Neural progenitor cell (in vitro differentiated cells): ENCODE data around the gene ANLN.

Experiments used
- CTCF ChIP-seq: fragments of 200-600 bp; sonication (generic); IDR thresholded peaks from 2 replicates; pipeline ENCODE4 v1.5.1; 2017; ENCODE audit warnings: antibody characterized with exemption, mild to moderate bottlenecking
- EZH2phosphoT487 ChIP-seq: fragments of 200-600 bp; sonication (generic); IDR thresholded peaks from 2 replicates; pipeline ENCODE4 v1.6.1; 2017; ENCODE audit warnings: antibody characterized with exemption

- TF ChIP-seq CTCF: no peak
- TF ChIP-seq EZH2phosphoT487: no peak
Measured at GRCh38 chr7:36453769-36454168, 64.1 kb downstream of the ANLN start.
